ENCODE data around the gene TEX26.

TEX26 gene

GRCh38 chr13:31011193-31011860 is 78.9 kb downstream of the TEX26 start:
- no peak overlapping the region for H3K4me3 ChIP-seq (ENCODE audit: low read length)
- H3K9ac ChIP-seq (ENCODE audit: low read length) = no peak overlapping the region
- H3K4me1 ChIP-seq (ENCODE audit: control insufficient read depth, insufficient read depth, low read length) = no peaks in the 10 kb centered on the region
- H3K27ac ChIP-seq (ENCODE audit: low read depth, low read length) = no peak overlapping the region
- no peaks in the 10 kb centered on the region for H3K36me3 ChIP-seq (ENCODE audit: control insufficient read depth, insufficient read depth, low read length)
- H3K27me3 ChIP-seq (ENCODE audit: control insufficient read depth, insufficient read depth, low read length) = no peaks in the 10 kb centered on the region

- H3K27ac ChIP-seq (ENCODE audit: low read depth, low read length) = no peak overlapping the region
- H3K27me3 ChIP-seq (ENCODE audit: control insufficient read depth, insufficient read depth, low read length) = no peaks in the 10 kb centered on the region
- no peak overlapping the region for H3K9ac ChIP-seq (ENCODE audit: low read length)
- no peaks in the 10 kb centered on the region for H3K4me1 ChIP-seq (ENCODE audit: control insufficient read depth, insufficient read depth, low read length)
- H3K4me3 ChIP-seq (ENCODE audit: low read length) = no peak overlapping the region
- no peaks in the 10 kb centered on the region for H3K36me3 ChIP-seq (ENCODE audit: control insufficient read depth, insufficient read depth, low read length)
Measured at GRCh38 chr13:31011901-31012654, 79.6 kb downstream of the TEX26 start.

- Histone ChIP-seq H3K4me1 (ENCODE audit: control insufficient read depth, insufficient read depth, low read length) (no peaks in the 10 kb centered on the region), H3K36me3 (ENCODE audit: control insufficient read depth, insufficient read depth, low read length) (no peaks in the 10 kb centered on the region), H3K27me3 (ENCODE audit: control insufficient read depth, insufficient read depth, low read length) (no peaks in the 10 kb centered on the region), H3K27ac (ENCODE audit: low read depth, low read length) (no peak overlapping the region), H3K4me3 (ENCODE audit: low read length) (no peak overlapping the region), H3K9ac (ENCODE audit: low read length) (no peak overlapping the region)
Measured at GRCh38 chr13:31012655-31013024, 80.2 kb downstream of the TEX26 start.

GRCh38 chr13:31014456-31014855 is 82.0 kb downstream of the TEX26 start:
- H3K9ac ChIP-seq (ENCODE audit: low read length) = no peak overlapping the region
- H3K36me3 ChIP-seq (ENCODE audit: control insufficient read depth, insufficient read depth, low read length) = no peaks in the 10 kb centered on the region
- H3K4me1 ChIP-seq (ENCODE audit: control insufficient read depth, insufficient read depth, low read length) = no peaks in the 10 kb centered on the region
- no peaks in the 10 kb centered on the region for H3K27me3 ChIP-seq (ENCODE audit: control insufficient read depth, insufficient read depth, low read length)
- H3K4me3 ChIP-seq (ENCODE audit: low read length) = no peak overlapping the region
- H3K27ac ChIP-seq (ENCODE audit: low read depth, low read length) = no peak overlapping the region

- Histone ChIP-seq H3K4me3 (ENCODE audit: low read length) (no peak overlapping the region), H3K27ac (ENCODE audit: low read depth, low read length) (no peak overlapping the region), H3K27me3 (ENCODE audit: control insufficient read depth, insufficient read depth, low read length) (no peaks in the 10 kb centered on the region), H3K9ac (ENCODE audit: low read length) (no peak overlapping the region), H3K4me1 (ENCODE audit: control insufficient read depth, insufficient read depth, low read length) (no peaks in the 10 kb centered on the region), H3K36me3 (ENCODE audit: control insufficient read depth, insufficient read depth, low read length) (no peaks in the 10 kb centered on the region)
Measured at GRCh38 chr13:31015199-31015598, 82.7 kb downstream of the TEX26 start.

GRCh38 chr13:31016342-31017325 is 84.2 kb downstream of the TEX26 start:
- Histone ChIP-seq H3K9ac (ENCODE audit: low read length) (no peak overlapping the region), H3K4me1 (ENCODE audit: control insufficient read depth, insufficient read depth, low read length) (no peaks in the 10 kb centered on the region), H3K36me3 (ENCODE audit: control insufficient read depth, insufficient read depth, low read length) (no peaks in the 10 kb centered on the region), H3K27ac (ENCODE audit: low read depth, low read length) (no peak overlapping the region), H3K4me3 (ENCODE audit: low read length) (no peak overlapping the region), H3K27me3 (ENCODE audit: control insufficient read depth, insufficient read depth, low read length) (no peaks in the 10 kb centered on the region)

- Histone ChIP-seq H3K4me1 (ENCODE audit: control insufficient read depth, insufficient read depth, low read length) (no peaks in the 10 kb centered on the region), H3K27ac (ENCODE audit: low read depth, low read length) (no peak overlapping the region), H3K4me3 (ENCODE audit: low read length) (no peak overlapping the region), H3K36me3 (ENCODE audit: control insufficient read depth, insufficient read depth, low read length) (no peaks in the 10 kb centered on the region), H3K9ac (ENCODE audit: low read length) (no peak overlapping the region), H3K27me3 (ENCODE audit: control insufficient read depth, insufficient read depth, low read length) (no peaks in the 10 kb centered on the region)
Measured at GRCh38 chr13:31018511-31018910, 86.1 kb downstream of the TEX26 start.

GRCh38 chr13:31020996-31021395 is 88.5 kb downstream of the TEX26 start:
- H3K4me1 ChIP-seq (ENCODE audit: control insufficient read depth, insufficient read depth, low read length) = no peaks in the 10 kb centered on the region
- no peak overlapping the region for H3K4me3 ChIP-seq (ENCODE audit: low read length)
- no peak overlapping the region for H3K27ac ChIP-seq (ENCODE audit: low read depth, low read length)
- H3K27me3 ChIP-seq (ENCODE audit: control insufficient read depth, insufficient read depth, low read length) = no peaks in the 10 kb centered on the region
- H3K9ac ChIP-seq (ENCODE audit: low read length) = no peak overlapping the region
- no peaks in the 10 kb centered on the region for H3K36me3 ChIP-seq (ENCODE audit: control insufficient read depth, insufficient read depth, low read length)

GRCh38 chr13:31022288-31022895 is 89.9 kb downstream of the TEX26 start:
- Histone ChIP-seq H3K27me3 (ENCODE audit: control insufficient read depth, insufficient read depth, low read length) (no peaks in the 10 kb centered on the region), H3K36me3 (ENCODE audit: control insufficient read depth, insufficient read depth, low read length) (no peaks in the 10 kb centered on the region), H3K4me1 (ENCODE audit: control insufficient read depth, insufficient read depth, low read length) (no peaks in the 10 kb centered on the region), H3K9ac (ENCODE audit: low read length) (no peak overlapping the region), H3K27ac (ENCODE audit: low read depth, low read length) (no peak overlapping the region), H3K4me3 (ENCODE audit: low read length) (no peak overlapping the region)

- Histone ChIP-seq H3K27me3 (ENCODE audit: control insufficient read depth, insufficient read depth, low read length) (no peaks in the 10 kb centered on the region), H3K4me3 (ENCODE audit: low read length) (no peak overlapping the region), H3K4me1 (ENCODE audit: control insufficient read depth, insufficient read depth, low read length) (no peaks in the 10 kb centered on the region), H3K36me3 (ENCODE audit: control insufficient read depth, insufficient read depth, low read length) (no peaks in the 10 kb centered on the region), H3K9ac (ENCODE audit: low read length) (no peak overlapping the region), H3K27ac (ENCODE audit: low read depth, low read length) (no peak overlapping the region)
Measured at GRCh38 chr13:31022928-31023530, 90.6 kb downstream of the TEX26 start.
